H1 (cell line): Measurements from ENCODE around the gene RAB40A. TPM values are rescaled to one million over a fixed set of nuclear protein-coding genes. Genes with fewer than 3 reads are reported as not detected.

Experiments used
- CTCF ChIA-PET: fragments of 300-600 bp; sonication (Branson Sonifier 250); formaldehyde crosslinking; loops from one replicate; lab custom pipeline; 2021; ENCODE audit not compliant: partially characterized antibody; lab: Charles Lee
- POLR2A ChIA-PET: fragments of 300-600 bp; sonication (Branson Sonifier 250); formaldehyde crosslinking; loops from one replicate; lab custom pipeline; 2021; ENCODE audit warnings: inconsistent platforms; ENCODE audit not compliant: partially characterized antibody; lab: Charles Lee
- DNase-seq, 2 experiments: peaks; one replicate each; pipeline versions ENCODE4 v3.0.0 to v3.0.0-alpha.2; 2010 to 2022; ENCODE audit warnings: low spot score in 2 of 2, low read depth in 1 of 2, mixed read lengths in 1 of 2
- FAIRE-seq: peaks from 2 replicates; lab custom pipeline; 2011; peaks lifted over from hg19 to GRCh38; lab: Jason Lieb, UNC
- H2AFZ ChIP-seq: 2 replicates; pipeline ENCODE4 v1.8.1; 2012; ENCODE audit warnings: low read length, inconsistent platforms
- H2AK5ac ChIP-seq: 2 replicates; pipeline ENCODE4 v1.6.1; 2013; ENCODE audit warnings: low read depth, low read length
- H2BK120ac ChIP-seq: replicated peaks from 2 replicates; pipeline ENCODE3; 2013; ENCODE audit warnings: low read depth, low read length, inconsistent platforms
- H2BK12ac ChIP-seq: 2 replicates; pipeline ENCODE4 v1.6.1; 2013; ENCODE audit warnings: low read depth, low read length
- H2BK15ac ChIP-seq: 2 replicates; pipeline ENCODE4 v1.6.1; 2013; ENCODE audit warnings: low read length
- H2BK20ac ChIP-seq: 2 replicates; pipeline ENCODE4 v1.6.1; 2013; ENCODE audit warnings: low read length
- H2BK5ac ChIP-seq: 2 replicates; pipeline ENCODE4 v1.6.1; 2013; ENCODE audit warnings: low read depth, low read length
- H3K14ac ChIP-seq: 2 replicates; pipeline ENCODE4 v1.6.1; 2013; ENCODE audit warnings: inconsistent platforms; ENCODE audit not compliant: insufficient read length
- H3K18ac ChIP-seq: 2 replicates; pipeline ENCODE4 v1.6.1; 2013; ENCODE audit warnings: low read length; ENCODE audit errors: extremely low read depth
- H3K23ac ChIP-seq: 2 replicates; pipeline ENCODE4 v1.6.1; 2013; ENCODE audit warnings: inconsistent platforms; ENCODE audit not compliant: insufficient read length
- H3K23me2 ChIP-seq: 2 replicates; pipeline ENCODE4 v1.6.1; 2013; ENCODE audit warnings: low read depth, low read length
- H3K27ac ChIP-seq: 2 replicates; pipeline ENCODE4 v1.6.1; 2011; ENCODE audit warnings: low read depth, low read length, inconsistent platforms
- H3K27me3 ChIP-seq, 4 experiments: replicated peaks in 1 of 4; 1 replicate in 1 of 4; 2 replicates in 3 of 4; pipeline versions ENCODE4 v1.6.1 to v1.8.1; 2011 to 2013; ENCODE audit warnings: low read length in 3 of 4, mild to moderate bottlenecking in 3 of 4, inconsistent platforms in 2 of 4, mixed read lengths in 2 of 4, moderate library complexity in 1 of 4; ENCODE audit not compliant: control insufficient read depth in 3 of 4, insufficient read depth in 3 of 4; ENCODE audit errors: extremely low read depth in 1 of 4
- H3K36me3 ChIP-seq, 4 experiments: 2 replicates each; pipeline versions ENCODE4 v1.6.1 to v1.8.1; 2011 to 2013; ENCODE audit warnings: mild to moderate bottlenecking in 4 of 4, low read length in 3 of 4, moderate library complexity in 2 of 4, control low read depth in 1 of 4, inconsistent platforms in 1 of 4; ENCODE audit not compliant: insufficient read depth in 4 of 4, control insufficient read depth in 2 of 4
- H3K4ac ChIP-seq: replicated peaks from 2 replicates; pipeline ENCODE3; 2013; ENCODE audit warnings: low read length, low read depth, mixed read lengths, inconsistent platforms; ENCODE audit not compliant: insufficient read length
- H3K4me1 ChIP-seq, 4 experiments: replicated peaks in 1 of 4; 1 replicate in 1 of 4; 2 replicates in 3 of 4; pipeline versions ENCODE4 v1.6.1 to v1.8.1; 2011 to 2013; ENCODE audit warnings: low read length in 3 of 4, inconsistent platforms in 2 of 4, mixed read lengths in 1 of 4; ENCODE audit not compliant: insufficient read depth in 4 of 4, control insufficient read depth in 3 of 4
- H3K4me2 ChIP-seq, 2 experiments: 2 replicates each; pipeline versions ENCODE4 v1.6.1 to v1.8.1; 2011 to 2013; ENCODE audit warnings: low read depth in 2 of 2, low read length in 2 of 2, control low read depth in 1 of 2, inconsistent platforms in 1 of 2, mild to moderate bottlenecking in 1 of 2; ENCODE audit not compliant: insufficient read depth in 1 of 2
- H3K4me3 ChIP-seq, 4 experiments: fragments of 200-600, 300-600 bp in 1 of 4; sonication (generic), shearing (Covaris generic), sonication (Bioruptor Twin) in 1 of 4; 2 replicates each; pipeline versions ENCODE4 v1.5.1 to v1.8.1; 2011 to 2016; ENCODE audit warnings: low read length in 4 of 4, low read depth in 3 of 4, control low read depth in 2 of 4, inconsistent platforms in 2 of 4, mild to moderate bottlenecking in 2 of 4, mixed read lengths in 1 of 4, moderate library complexity in 1 of 4; ENCODE audit not compliant: insufficient read depth in 2 of 4; ENCODE audit errors: extremely low read depth in 1 of 4
- H3K56ac ChIP-seq: replicated peaks from 2 replicates; pipeline ENCODE3; 2013; ENCODE audit warnings: low read depth, mild to moderate bottlenecking, mixed read lengths, low read length, inconsistent platforms; ENCODE audit not compliant: insufficient read length
- H3K79me1 ChIP-seq: 2 replicates; pipeline ENCODE4 v1.6.1; 2013; ENCODE audit warnings: low read depth, low read length, control low read depth
- H3K79me2 ChIP-seq, 2 experiments: 2 replicates each; pipeline versions ENCODE4 v1.6.1 to v1.8.1; 2012 to 2013; ENCODE audit warnings: low read length in 2 of 2, mild to moderate bottlenecking in 2 of 2, inconsistent platforms in 1 of 2; ENCODE audit not compliant: insufficient read depth in 2 of 2, control insufficient read depth in 1 of 2
- H3K9ac ChIP-seq, 4 experiments: replicated peaks in 1 of 4; 1 replicate in 1 of 4; 2 replicates in 3 of 4; pipeline versions ENCODE4 v1.6.1 to v1.8.1; 2011 to 2013; ENCODE audit warnings: low read depth in 3 of 4, low read length in 3 of 4, control low read depth in 2 of 4, mild to moderate bottlenecking in 2 of 4, moderate library complexity in 2 of 4, inconsistent platforms in 1 of 4; ENCODE audit errors: extremely low read depth in 1 of 4
- H3K9me3 ChIP-seq, 2 experiments: 2 replicates each; pipeline versions ENCODE4 v1.6.1 to v1.8.1; 2012 to 2013; ENCODE audit warnings: mild to moderate bottlenecking in 2 of 2, moderate library complexity in 2 of 2, control low read depth in 1 of 2, inconsistent platforms in 1 of 2, low read depth in 1 of 2, low read length in 1 of 2, mixed read lengths in 1 of 2; ENCODE audit not compliant: insufficient read depth in 2 of 2
- H4K20me1 ChIP-seq, 2 experiments: replicated peaks in 1 of 2; 2 replicates each; pipeline versions ENCODE3 to v1.8.1; 2011 to 2013; ENCODE audit warnings: inconsistent platforms in 2 of 2, low read length in 2 of 2, mild to moderate bottlenecking in 1 of 2; ENCODE audit not compliant: insufficient read depth in 2 of 2, control insufficient read depth in 1 of 2
- H4K5ac ChIP-seq: 2 replicates; pipeline ENCODE4 v1.6.1; 2013; ENCODE audit warnings: low read length, low read depth, mixed read lengths, inconsistent platforms; ENCODE audit not compliant: insufficient read length
- H4K8ac ChIP-seq: 2 replicates; pipeline ENCODE4 v1.8.0; 2013; ENCODE audit warnings: mild to moderate bottlenecking, moderate library complexity, low read length, inconsistent platforms; ENCODE audit not compliant: insufficient read depth; ENCODE audit errors: extremely low read depth
- H4K91ac ChIP-seq: replicated peaks from 2 replicates; pipeline ENCODE3; 2013; ENCODE audit warnings: low read length, mixed read lengths, inconsistent platforms; ENCODE audit not compliant: insufficient read length
- BRCA1 ChIP-seq: IDR thresholded peaks from 2 replicates; pipeline ENCODE4 v1.6.1; 2012; ENCODE audit warnings: low read depth, low read length, improper control_type of control experiment
- KDM1A ChIP-seq: fragments of 200-600, 300-600 bp; sonication (generic); IDR thresholded peaks from 2 replicates; pipeline ENCODE4 v1.7.1; 2016; ENCODE audit warnings: mild to moderate bottlenecking, low read length, borderline replicate concordance
- ZNF274 ChIP-seq: IDR thresholded peaks from 2 replicates; pipeline ENCODE4 v1.7.0; 2012; ENCODE audit warnings: low read length, borderline replicate concordance; ENCODE audit errors: extremely low read depth
- WGBS, 2 experiments: shearing (Covaris generic) in 1 of 2; methylation state at CpG; one replicate each; pipeline versions ENCODE4 v1.1.6 to v1.1.7; 2013 to 2015; ENCODE audit warnings: low lambda C conversion rate in 2 of 2, mixed read lengths in 2 of 2, inconsistent platforms in 1 of 2, low coverage in 1 of 2, missing lambda C conversion rate in 1 of 2; ENCODE audit not compliant: insufficient replicate concordance in 2 of 2, insufficient coverage in 1 of 2, insufficient read length in 1 of 2; ENCODE audit errors: extremely low coverage in 1 of 2, missing lambda C conversion rate in 1 of 2; 5-methylcytosine and 5-hydroxymethylcytosine counted together
- polyA plus RNA-seq, 7 experiments: library from polyadenylated mRNA; depleted of rRNA in 3 of 7; stranded (reverse) in 5 of 7; unstranded in 2 of 7; fragments of >200 nt in 5 of 7; fragments of 200-250 nt in 2 of 7; gene quantifications; 1 replicate in 5 of 7; 2 replicates in 1 of 7; 4 replicates in 1 of 7; pipeline versions ENCODE4 v1.2.1 to v1.2.3, GENCODE V29; 2011 to 2013; ENCODE audit warnings: missing spikeins in 2 of 7, mixed read lengths in 2 of 7
- total RNA-seq: library from RNA; stranded (reverse); fragmentation: NEBNext Ultra II Directional; extraction: Animal tissue kit (Norgen Biotek cat#: 25700); gene quantifications from 2 replicates; pipeline ENCODE4 v1.2.1, GENCODE V29; 2021

RAB40A gene
- total and polyA plus RNA-seq, 2 of the 8 experiments (the other 6 are each of a cell fraction or from before 2014, with no cell fraction given) = 0.09 to 0.21 TPM

GRCh38 chrX:103510031-103510430 lies 9.3 kb downstream of the RAB40A start:
- no peaks in the 10 kb centered on the region for H3K79me2 ChIP-seq
- no peaks in the 10 kb centered on the region for H3K23me2 ChIP-seq
- H3K27ac ChIP-seq = no peak overlapping the region
- no peak overlapping the region for H3K4me3 ChIP-seq
- TF ChIP-seq KDM1A = no peak
- no peak for TF ChIP-seq ZNF274
- no peak for TF ChIP-seq BRCA1
- H4K91ac ChIP-seq = no peak overlapping the region
- H3K9me3 ChIP-seq = no peaks in the 10 kb centered on the region
- FAIRE-seq (no peak), DNase-seq (no peak)
- no peaks in the 10 kb centered on the region for H4K20me1 ChIP-seq
- no peak overlapping the region for H3K9ac ChIP-seq
- H2BK5ac ChIP-seq = no peak overlapping the region
- no peak overlapping the region for H3K18ac ChIP-seq
- H3K36me3 ChIP-seq = no peaks in the 10 kb centered on the region
- H4K5ac ChIP-seq = no peak overlapping the region
- no peak overlapping the region for H2BK15ac ChIP-seq
- ChIA-PET CTCF (interaction anchor here (0.7 kb wide), 1 partner anchor 1940 kb away, joined by 3 read pairs; no protein-coding TSS in a partner anchor), POLR2A (no interaction called here)
- peaks cover 0 to 2% (median 0%) of the 10 kb centered on the region in 4 experiments; a peak in 3 of 7 replicates for H3K4me1 ChIP-seq
- H3K23ac ChIP-seq = no peak overlapping the region
- no peaks in the 10 kb centered on the region for H3K79me1 ChIP-seq
- H3K4me2 ChIP-seq = no peak overlapping the region
- no peak overlapping the region for H2AFZ ChIP-seq
- 0 out of 7 replicates have a peak, but pooled peaks cover 0 to 2% (median 0%) of the 10 kb centered on the region in 4 experiments for H3K27me3 ChIP-seq
- H4K8ac ChIP-seq = no peak overlapping the region
- H3K14ac ChIP-seq = no peak overlapping the region
- no peak overlapping the region for H3K56ac ChIP-seq
- no peak overlapping the region for H2BK12ac ChIP-seq
- H3K4ac ChIP-seq = no peak overlapping the region
- no peak overlapping the region for H2BK120ac ChIP-seq
- no peak overlapping the region for H2BK20ac ChIP-seq
- no peak overlapping the region for H2AK5ac ChIP-seq
- WGBS, 2 experiments = 95% methylated on average over 2 of the region's 6 CpGs; no CpG with 5 or more reads in 1 of the 2 experiments
